ENCODE measurements around the gene DGKD.

DGKD gene

GRCh38 chr2:233489666-233490065 is 135.4 kb downstream of the DGKD start:
- no peak overlapping the region for H3K4me3 ChIP-seq (ENCODE audit: low read depth, low read length)
- DNase-seq = peak; percentile 65
- peak overlapping the region; percentile 95 for H3K27ac ChIP-seq
- no peaks in the 10 kb centered on the region for H3K27me3 ChIP-seq (replicated peaks)
- no peak for TF ChIP-seq CTCF (IDR thresholded peaks at IDR 0.05; ENCODE audit: low read depth, low read length, missing control alignments)
- in situ Hi-C loops (cut with HindIII; ENCODE audit: low pct_ligation_motif_present, low sequenced_read_pairs) = no loop called here
- H3K36me3 ChIP-seq (replicated peaks) = peaks cover 5% of the 10 kb centered on the region

GRCh38 chr2:233490831-233491230 is 136.5 kb downstream of the DGKD start:
- no peak for TF ChIP-seq CTCF (IDR thresholded peaks at IDR 0.05; ENCODE audit: low read depth, low read length, missing control alignments)
- Histone ChIP-seq H3K4me3 (ENCODE audit: low read depth, low read length) (no peak overlapping the region), H3K27ac (no peak overlapping the region), H3K36me3 (replicated peaks) (peaks cover 3% of the 10 kb centered on the region), H3K27me3 (replicated peaks) (no peaks in the 10 kb centered on the region)
- DNase-seq = no peak
- in situ Hi-C loops (cut with HindIII; ENCODE audit: low pct_ligation_motif_present, low sequenced_read_pairs) = no loop called here

GRCh38 chr2:233491326-233491725 is 137.0 kb downstream of the DGKD start:
- Histone ChIP-seq H3K27ac (no peak overlapping the region), H3K4me3 (ENCODE audit: low read depth, low read length) (no peak overlapping the region), H3K36me3 (replicated peaks) (peaks cover 3% of the 10 kb centered on the region), H3K27me3 (replicated peaks) (no peaks in the 10 kb centered on the region)
- TF ChIP-seq CTCF (IDR thresholded peaks at IDR 0.05; ENCODE audit: low read depth, low read length, missing control alignments) = no peak
- in situ Hi-C loops (cut with HindIII; ENCODE audit: low pct_ligation_motif_present, low sequenced_read_pairs) = no loop called here
- no peak for DNase-seq

GRCh38 chr2:233492078-233492477 is 137.8 kb downstream of the DGKD start:
- TF ChIP-seq CTCF (IDR thresholded peaks at IDR 0.05; ENCODE audit: low read depth, low read length, missing control alignments) = no peak
- Histone ChIP-seq H3K4me3 (ENCODE audit: low read depth, low read length) (no peak overlapping the region), H3K36me3 (replicated peaks) (peaks cover 3% of the 10 kb centered on the region), H3K27ac (no peak overlapping the region), H3K27me3 (replicated peaks) (no peaks in the 10 kb centered on the region)
- DNase-seq = no peak
- in situ Hi-C loops (cut with HindIII; ENCODE audit: low pct_ligation_motif_present, low sequenced_read_pairs) = no loop called here

- H3K27ac ChIP-seq = no peak overlapping the region
- no peak for TF ChIP-seq CTCF (IDR thresholded peaks at IDR 0.05; ENCODE audit: low read depth, low read length, missing control alignments)
- peaks cover 3% of the 10 kb centered on the region for H3K36me3 ChIP-seq (replicated peaks)
- no peak overlapping the region for H3K4me3 ChIP-seq (ENCODE audit: low read depth, low read length)
- H3K27me3 ChIP-seq (replicated peaks) = no peaks in the 10 kb centered on the region
- in situ Hi-C loops (cut with HindIII; ENCODE audit: low pct_ligation_motif_present, low sequenced_read_pairs) = no loop called here
- no peak for DNase-seq
Observed at GRCh38 chr2:233492751-233493150, 138.5 kb downstream of the DGKD start.
